Mucosa of stomach (tissue), 1 donor: ENCODE measurements around the gene FNDC3B.

Experiments
- H3K27me3 ChIP-seq: one replicate; pipeline ENCODE4 v1.7.0; 2013; ENCODE audit warnings: mild to moderate bottlenecking, low read length; ENCODE audit not compliant: control insufficient read depth, insufficient read depth
- H3K36me3 ChIP-seq: one replicate; pipeline ENCODE4 v1.7.0; 2013; ENCODE audit warnings: low read length; ENCODE audit not compliant: control insufficient read depth, insufficient read depth
- H3K4me1 ChIP-seq: one replicate; pipeline ENCODE4 v1.7.0; 2013; ENCODE audit warnings: mild to moderate bottlenecking, low read length; ENCODE audit not compliant: control insufficient read depth, insufficient read depth
- H3K4me3 ChIP-seq: one replicate; pipeline ENCODE4 v1.7.0; 2013; ENCODE audit warnings: low read length
- H3K9ac ChIP-seq: one replicate; pipeline ENCODE4 v1.7.0; 2013; ENCODE audit warnings: mild to moderate bottlenecking, low read length, moderate library complexity
- H3K9me3 ChIP-seq: one replicate; pipeline ENCODE4 v1.7.0; 2013; ENCODE audit warnings: mild to moderate bottlenecking, low read length, moderate library complexity; ENCODE audit not compliant: control insufficient read depth
- donor health status: Pancreatic carcinoma.

The FNDC3B gene

GRCh38 chr3:172182797-172183196 is 143.4 kb downstream of the FNDC3B start:
- H3K36me3 ChIP-seq, result no peaks in the 10 kb centered on the region
- H3K9me3 ChIP-seq, result no peaks in the 10 kb centered on the region
- H3K4me3 ChIP-seq, result no peak overlapping the region
- H3K4me1 ChIP-seq, result peaks cover 25% of the 10 kb centered on the region
- H3K9ac ChIP-seq, result no peak overlapping the region
- H3K27me3 ChIP-seq, result no peaks in the 10 kb centered on the region

DNA sequence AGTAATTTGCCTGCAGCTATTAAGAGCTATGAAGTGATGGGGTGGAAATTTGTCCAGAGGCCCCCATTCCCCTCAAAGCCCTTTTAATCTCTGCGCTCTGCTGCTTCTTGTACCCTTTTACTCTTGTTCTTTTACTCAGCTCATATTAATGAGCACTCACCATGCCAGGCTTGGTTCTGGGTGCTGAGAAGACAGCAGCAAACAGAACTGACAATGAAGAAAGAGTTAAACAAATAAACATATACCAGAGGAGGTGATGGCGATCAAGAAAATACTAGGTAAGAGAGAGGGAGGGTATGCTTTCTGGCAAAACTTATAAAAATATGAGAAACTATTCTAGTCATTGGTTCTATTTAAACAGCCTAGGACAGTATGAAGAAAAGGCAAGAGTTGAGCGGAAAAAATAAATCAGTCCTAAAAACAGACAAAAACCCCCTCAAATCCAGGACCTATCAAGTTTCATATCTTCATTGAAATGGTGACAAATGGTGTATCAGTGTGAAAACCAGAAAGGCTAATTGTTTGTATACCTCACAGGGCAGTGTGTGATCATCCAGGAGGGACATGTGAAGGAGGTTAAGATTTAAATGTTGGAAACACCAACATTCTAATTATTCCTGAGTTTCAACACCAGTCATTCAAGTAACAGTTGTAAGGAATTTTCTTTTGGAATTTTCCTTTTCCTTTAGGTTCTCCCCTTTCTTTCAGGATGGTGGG is 144.9 kb downstream of the FNDC3B start:
- Histone ChIP-seq H3K9ac (no peak overlapping the region), H3K9me3 (no peaks in the 10 kb centered on the region), H3K4me1 (peaks cover 23% of the 10 kb centered on the region), H3K4me3 (no peak overlapping the region), H3K36me3 (no peaks in the 10 kb centered on the region), H3K27me3 (no peaks in the 10 kb centered on the region)

GRCh38 chr3:172185907-172186306 is 146.5 kb downstream of the FNDC3B start:
- H3K36me3 ChIP-seq, result no peaks in the 10 kb centered on the region
- H3K27me3 ChIP-seq, result no peaks in the 10 kb centered on the region
- peaks cover 10% of the 10 kb centered on the region for H3K4me1 ChIP-seq
- H3K9ac ChIP-seq, result no peak overlapping the region
- H3K4me3 ChIP-seq, result no peak overlapping the region
- no peaks in the 10 kb centered on the region for H3K9me3 ChIP-seq

- Histone ChIP-seq H3K4me3 (no peak overlapping the region), H3K9ac (no peak overlapping the region), H3K36me3 (no peaks in the 10 kb centered on the region), H3K4me1 (peaks cover 10% of the 10 kb centered on the region), H3K27me3 (no peaks in the 10 kb centered on the region), H3K9me3 (no peaks in the 10 kb centered on the region)
These were observed 147.2 kb downstream of the FNDC3B start for GRCh38 chr3:172186607-172187006.

- no peak overlapping the region for H3K9ac ChIP-seq
- no peak overlapping the region for H3K4me3 ChIP-seq
- no peaks in the 10 kb centered on the region for H3K27me3 ChIP-seq
- no peaks in the 10 kb centered on the region for H3K9me3 ChIP-seq
- no peaks in the 10 kb centered on the region for H3K36me3 ChIP-seq
- peaks cover 2% of the 10 kb centered on the region for H3K4me1 ChIP-seq
These were observed 148.1 kb downstream of the FNDC3B start for GRCh38 chr3:172187511-172187910.

GRCh38 chr3:172188511-172188910 is 149.1 kb downstream of the FNDC3B start:
- no peaks in the 10 kb centered on the region for H3K27me3 ChIP-seq
- no peak overlapping the region for H3K4me3 ChIP-seq
- H3K9me3 ChIP-seq, result no peaks in the 10 kb centered on the region
- H3K4me1 ChIP-seq, result no peaks in the 10 kb centered on the region
- no peak overlapping the region for H3K9ac ChIP-seq
- H3K36me3 ChIP-seq, result no peaks in the 10 kb centered on the region

GRCh38 chr3:172189213-172189612 is 149.8 kb downstream of the FNDC3B start:
- H3K9ac ChIP-seq, result no peak overlapping the region
- no peaks in the 10 kb centered on the region for H3K9me3 ChIP-seq
- no peaks in the 10 kb centered on the region for H3K27me3 ChIP-seq
- H3K4me3 ChIP-seq, result no peak overlapping the region
- no peaks in the 10 kb centered on the region for H3K36me3 ChIP-seq
- H3K4me1 ChIP-seq, result no peaks in the 10 kb centered on the region

GRCh38 chr3:172189987-172190603 is 150.7 kb downstream of the FNDC3B start:
- no peaks in the 10 kb centered on the region for H3K9me3 ChIP-seq
- H3K27me3 ChIP-seq, result no peaks in the 10 kb centered on the region
- no peaks in the 10 kb centered on the region for H3K36me3 ChIP-seq
- no peak overlapping the region for H3K4me3 ChIP-seq
- H3K4me1 ChIP-seq, result no peaks in the 10 kb centered on the region
- no peak overlapping the region for H3K9ac ChIP-seq

- Histone ChIP-seq H3K4me1 (no peaks in the 10 kb centered on the region), H3K4me3 (no peak overlapping the region), H3K36me3 (no peaks in the 10 kb centered on the region), H3K9me3 (no peaks in the 10 kb centered on the region), H3K27me3 (no peaks in the 10 kb centered on the region), H3K9ac (no peak overlapping the region)
These were observed 151.6 kb downstream of the FNDC3B start for GRCh38 chr3:172190980-172191379.

GRCh38 chr3:172191629-172192028 is 152.3 kb downstream of the FNDC3B start:
- no peak overlapping the region for H3K4me3 ChIP-seq
- H3K27me3 ChIP-seq, result no peaks in the 10 kb centered on the region
- no peaks in the 10 kb centered on the region for H3K36me3 ChIP-seq
- no peaks in the 10 kb centered on the region for H3K9me3 ChIP-seq
- H3K4me1 ChIP-seq, result no peaks in the 10 kb centered on the region
- H3K9ac ChIP-seq, result no peak overlapping the region

DNA sequence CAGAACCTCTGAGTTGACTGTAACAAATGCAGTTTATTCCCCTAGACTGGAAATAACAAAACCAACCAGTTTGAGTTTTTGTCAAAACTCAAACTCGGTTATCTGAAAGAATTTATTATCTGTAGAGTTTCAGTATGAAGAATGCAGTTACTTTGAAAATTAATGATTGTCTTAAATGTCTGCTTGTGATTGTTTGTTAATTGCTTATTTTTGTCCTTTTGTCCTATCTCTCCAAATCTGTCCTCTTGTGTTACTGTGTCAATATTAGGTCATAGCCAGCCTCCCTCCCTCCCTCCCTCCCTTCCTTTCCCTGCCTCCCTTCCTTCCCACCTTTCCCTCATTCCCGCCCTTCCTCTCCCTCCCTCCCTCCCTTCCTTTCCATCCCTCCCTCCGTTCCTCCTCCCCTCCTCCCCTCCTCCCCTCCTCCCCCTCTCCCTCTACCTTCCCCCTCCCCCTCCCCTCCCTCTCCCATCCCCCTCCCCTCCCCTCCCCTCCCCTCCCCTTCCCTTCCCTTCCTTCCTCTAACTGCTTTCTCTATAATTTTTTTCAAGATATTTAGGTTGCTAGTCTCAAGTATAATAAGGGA is 153.5 kb downstream of the FNDC3B start:
- Histone ChIP-seq H3K9ac (no peak overlapping the region), H3K9me3 (no peaks in the 10 kb centered on the region), H3K4me3 (no peak overlapping the region), H3K36me3 (no peaks in the 10 kb centered on the region), H3K4me1 (no peaks in the 10 kb centered on the region), H3K27me3 (no peaks in the 10 kb centered on the region)

DNA sequence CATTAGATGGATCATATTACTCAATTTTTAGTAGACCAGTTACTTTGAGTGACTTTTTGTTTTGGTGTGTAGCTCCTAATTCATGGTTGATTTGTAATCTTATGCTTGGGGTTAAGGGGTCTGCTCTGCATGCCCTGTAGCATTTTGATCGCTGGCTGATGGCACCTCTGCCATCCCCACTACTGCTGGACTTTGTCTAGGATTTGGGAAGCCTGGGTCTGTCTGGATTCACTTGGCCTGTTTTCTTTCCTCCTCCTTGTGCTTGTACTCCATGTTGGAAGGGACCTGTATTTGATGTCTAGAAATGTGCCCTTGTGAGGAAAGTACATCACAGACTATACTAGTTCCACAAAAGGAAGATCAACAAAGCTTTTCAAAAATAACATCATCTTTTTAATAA is 154.1 kb downstream of the FNDC3B start:
- H3K9me3 ChIP-seq, result no peaks in the 10 kb centered on the region
- no peaks in the 10 kb centered on the region for H3K36me3 ChIP-seq
- no peak overlapping the region for H3K4me3 ChIP-seq
- H3K4me1 ChIP-seq, result no peaks in the 10 kb centered on the region
- no peak overlapping the region for H3K9ac ChIP-seq
- no peaks in the 10 kb centered on the region for H3K27me3 ChIP-seq
